SU-DHL-6 (cell line): ENCODE data around the gene TTLL13.

Source experiments
- CTCF ChIP-seq: fragments of 200-600 bp; sonication (generic); IDR thresholded peaks from one replicate; pipeline ENCODE4 v1.5.1; 2017; ENCODE audit warnings: antibody characterized with exemption, mild to moderate bottlenecking, low read length, moderate library complexity; ENCODE audit not compliant: insufficient read depth, poor library complexity, severe bottlenecking
- EZH2phosphoT487 ChIP-seq: fragments of 200-600 bp; sonication (generic), shearing (Covaris generic); conservative IDR thresholded peaks from 2 replicates; pipeline ENCODE4 v1.6.1; 2018; ENCODE audit warnings: mild to moderate bottlenecking, antibody characterized with exemption, low read length, moderate library complexity, mixed read lengths

GRCh38 chr15:90287946-90288345 is 38.6 kb downstream of the TTLL13 start:
- no peak for TF ChIP-seq CTCF
- no peak for TF ChIP-seq EZH2phosphoT487
